ENCODE results near the gene CNGB1.
"Not testable (repeated sequence)": the region's sequence is repeated elsewhere in the genome, so short reads cannot be mapped to it uniquely, and the experiment has no call there.

Gene CNGB1

GRCh38 chr16:57996406-57997175 lies 25.7 kb upstream of the CNGB1 start:
- no peak for DNase-seq

DNA sequence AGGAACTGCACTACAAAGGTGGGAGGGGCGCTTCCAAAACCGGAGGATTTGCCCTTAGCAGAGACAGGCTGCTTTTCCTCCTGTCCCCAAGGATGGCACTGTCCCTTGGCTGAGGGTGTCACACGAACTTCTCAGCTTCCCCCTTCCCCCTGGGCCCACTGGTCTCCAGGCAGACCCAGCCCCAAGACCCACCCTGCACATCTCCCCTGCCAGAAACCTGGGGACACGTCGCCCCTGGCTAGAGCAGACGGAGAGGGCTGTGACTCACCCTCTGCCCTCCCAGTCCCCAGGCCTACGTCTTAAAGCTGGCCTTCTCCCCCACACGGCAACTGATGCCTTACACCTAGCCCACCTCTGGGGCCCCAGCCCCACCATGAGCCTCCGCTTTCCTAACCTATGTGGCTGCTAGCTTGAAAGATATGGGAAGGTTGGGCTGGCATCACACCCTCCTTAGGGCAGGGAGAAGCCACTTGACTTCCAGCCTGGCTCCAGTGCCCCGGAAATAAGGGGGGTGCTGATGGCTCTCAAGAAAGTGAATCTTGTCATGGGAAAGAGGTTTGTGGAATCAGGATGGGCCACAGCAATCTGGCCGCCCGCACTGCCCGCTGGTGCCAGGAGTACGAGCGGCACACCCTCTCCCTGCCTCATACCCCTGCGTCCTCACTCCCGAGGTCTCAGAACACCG lies 24.9 kb upstream of the CNGB1 start:
- DNase-seq, result no peak

- DNase-seq, result peak; percentile 38 to 41
Observed at GRCh38 chr16:57994778-57995177, 23.9 kb upstream of the CNGB1 start.

GRCh38 chr16:57994361-57994760 lies 23.4 kb upstream of the CNGB1 start:
- no peak for DNase-seq

GRCh38 chr16:57993897-57994296 lies 23.0 kb upstream of the CNGB1 start:
- DNase-seq, result no peak

GRCh38 chr16:57993438-57993837 lies 22.5 kb upstream of the CNGB1 start:
- DNase-seq, result no peak

GRCh38 chr16:57992084-57992483 lies 21.2 kb upstream of the CNGB1 start:
- DNase-seq, result no peak

- no peak for DNase-seq
Observed at GRCh38 chr16:57991551-57992059, 20.7 kb upstream of the CNGB1 start.

- DNase-seq, result no peak
Observed at GRCh38 chr16:57988929-57989328, 18.0 kb upstream of the CNGB1 start.

DNA sequence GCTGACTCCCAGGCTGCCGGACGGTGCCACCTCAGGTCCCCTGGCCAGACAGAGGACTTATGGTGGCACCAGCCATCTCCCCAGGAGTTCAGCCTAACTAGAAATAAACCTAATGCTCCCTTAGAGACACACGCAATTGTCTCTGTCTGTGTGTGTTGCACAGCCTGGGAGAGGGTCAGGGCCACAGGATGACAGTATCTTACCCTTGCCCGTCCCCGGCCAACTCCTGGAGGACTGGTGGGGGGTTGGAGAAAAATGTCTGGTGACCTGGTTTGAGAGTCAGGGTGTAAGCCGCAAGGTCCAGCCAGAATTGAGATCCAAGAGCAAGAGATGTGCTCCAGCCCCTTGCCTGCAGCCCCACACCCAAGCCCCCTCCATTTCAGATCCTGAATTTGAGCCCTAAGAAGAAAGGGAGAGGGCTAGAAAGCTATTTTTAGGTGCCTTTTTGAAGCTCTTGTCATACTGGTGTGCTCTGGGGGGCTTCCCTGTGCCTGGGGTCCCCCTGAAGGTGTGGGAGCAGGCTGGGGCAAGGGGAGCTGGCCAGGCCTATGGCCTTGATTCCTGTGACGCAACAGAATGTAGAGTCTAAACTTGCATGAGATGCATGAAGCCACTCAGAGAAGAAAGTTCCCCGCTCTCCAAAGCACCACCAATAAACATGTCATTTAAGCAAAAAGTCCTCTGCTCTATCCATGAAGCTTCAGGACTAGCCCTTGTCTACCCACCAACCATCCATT lies 16.7 kb upstream of the CNGB1 start:
- no peak for DNase-seq

GRCh38 chr16:57986196-57986595 lies 15.3 kb upstream of the CNGB1 start:
- DNase-seq, result no peak

GRCh38 chr16:57985204-57986181 lies 14.6 kb upstream of the CNGB1 start:
- no peak for DNase-seq

GRCh38 chr16:57984443-57985203 lies 13.7 kb upstream of the CNGB1 start:
- peak; percentile 92 to 94 for DNase-seq

GRCh38 chr16:57982385-57982784 lies 11.5 kb upstream of the CNGB1 start:
- no peak for DNase-seq

GRCh38 chr16:57981636-57982035 lies 10.7 kb upstream of the CNGB1 start:
- no peak for DNase-seq

GRCh38 chr16:57979006-57979585 lies 8.2 kb upstream of the CNGB1 start:
- DNase-seq, result no peak

- DNase-seq, result not testable (repeated sequence)
Observed at GRCh38 chr16:57978070-57978465, 7.1 kb upstream of the CNGB1 start.

GRCh38 chr16:57977418-57978069 lies 6.6 kb upstream of the CNGB1 start:
- DNase-seq, result no peak

DNA sequence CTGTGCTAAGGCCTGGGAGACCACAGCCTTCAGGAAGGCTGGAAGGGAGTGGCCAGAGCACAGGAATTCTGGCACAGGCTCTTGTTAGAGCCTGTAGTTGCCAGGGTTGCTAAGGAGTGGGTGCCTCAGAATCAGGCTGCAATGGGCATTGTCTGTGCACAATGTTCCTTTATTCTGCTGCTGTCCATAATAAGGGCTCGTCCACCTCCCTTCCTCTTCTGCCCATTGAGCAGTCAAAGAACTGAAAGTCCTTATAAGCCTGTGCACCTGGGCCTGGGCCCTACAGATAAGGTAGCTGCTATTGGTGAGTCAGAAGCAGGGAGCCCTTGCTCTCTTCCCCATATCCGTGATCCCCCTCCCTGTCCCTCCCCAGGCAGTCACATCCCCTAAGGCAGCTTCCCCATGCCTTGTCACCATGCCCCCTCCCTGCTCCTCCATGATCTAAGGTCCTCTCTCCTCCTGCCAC lies 5.4 kb upstream of the CNGB1 start:
- DNase-seq, result no peak

- no peak for DNase-seq
Observed at GRCh38 chr16:57972306-57972705, 1.4 kb upstream of the CNGB1 start.
